ENCODE measurements around the gene C3orf49. TPM values are rescaled to one million over a fixed set of nuclear protein-coding genes. Genes with fewer than 3 reads are reported as not detected.
A peak's percentile ranks its signal among the peaks of the same experiment; 100 is the strongest.

The C3orf49 gene
- total and polyA plus RNA-seq, 2 of the 13 experiments (the other 11 are each of a cell fraction or from before 2014, with no cell fraction given) = not detected

DNA sequence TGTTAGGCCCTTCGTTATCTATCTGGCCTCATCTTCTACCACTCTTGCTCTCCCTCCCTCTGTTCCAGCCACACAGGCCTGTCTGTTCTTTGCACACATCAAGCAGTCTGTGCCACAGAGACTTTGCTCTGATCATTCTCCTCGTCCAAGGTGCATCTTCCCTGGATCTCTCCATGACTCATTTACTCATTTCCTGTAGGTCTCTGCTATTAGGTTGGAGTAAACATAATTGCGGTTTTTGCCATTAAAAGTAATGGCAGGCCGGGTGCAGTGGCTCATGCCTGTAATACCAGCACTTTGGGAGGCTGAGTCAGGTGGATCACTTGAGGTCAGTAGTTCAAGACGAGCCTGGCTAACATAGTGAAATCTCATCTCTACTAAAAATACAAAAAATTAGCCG lies 9.5 kb upstream of the C3orf49 start (continued):
- TF ChIP-seq, protein P1, sequence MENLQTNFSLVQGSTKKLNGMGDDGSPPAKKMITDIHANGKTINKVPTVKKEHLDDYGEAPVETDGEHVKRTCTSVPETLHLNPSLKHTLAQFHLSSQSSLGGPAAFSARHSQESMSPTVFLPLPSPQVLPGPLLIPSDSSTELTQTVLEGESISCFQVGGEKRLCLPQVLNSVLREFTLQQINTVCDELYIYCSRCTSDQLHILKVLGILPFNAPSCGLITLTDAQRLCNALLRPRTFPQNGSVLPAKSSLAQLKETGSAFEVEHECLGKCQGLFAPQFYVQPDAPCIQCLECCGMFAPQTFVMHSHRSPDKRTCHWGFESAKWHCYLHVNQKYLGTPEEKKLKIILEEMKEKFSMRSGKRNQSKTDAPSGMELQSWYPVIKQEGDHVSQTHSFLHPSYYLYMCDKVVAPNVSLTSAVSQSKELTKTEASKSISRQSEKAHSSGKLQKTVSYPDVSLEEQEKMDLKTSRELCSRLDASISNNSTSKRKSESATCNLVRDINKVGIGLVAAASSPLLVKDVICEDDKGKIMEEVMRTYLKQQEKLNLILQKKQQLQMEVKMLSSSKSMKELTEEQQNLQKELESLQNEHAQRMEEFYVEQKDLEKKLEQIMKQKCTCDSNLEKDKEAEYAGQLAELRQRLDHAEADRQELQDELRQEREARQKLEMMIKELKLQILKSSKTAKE (CRISPR knock-in tag; IDR thresholded peaks at IDR 0.05; ENCODE audit: borderline replicate concordance) = no peak
- TF ChIP-seq ZFP1 (CRISPR knock-in tag; IDR thresholded peaks at IDR 0.05) (no peak), ATAD3A (CRISPR knock-in tag; IDR thresholded peaks at IDR 0.05) (no peak), ZFP36L2 (CRISPR knock-in tag; IDR thresholded peaks at IDR 0.05) (no peak), ZNF766 (CRISPR knock-in tag; IDR thresholded peaks at IDR 0.05; ENCODE audit: borderline replicate concordance) (no peak), ERF (CRISPR knock-in tag; IDR thresholded peaks at IDR 0.05) (no peak), SOX5 (CRISPR knock-in tag; IDR thresholded peaks at IDR 0.05; ENCODE audit: borderline replicate concordance) (peak; percentile 47; the same call in 1 of the 2 replicates), ZNF564 (CRISPR knock-in tag; IDR thresholded peaks at IDR 0.05) (no peak), HNF4A (CRISPR knock-in tag; IDR thresholded peaks at IDR 0.05) (peak; percentile 63), FOXP1 (IDR thresholded peaks at IDR 0.05) (no peak), FOXP1 (CRISPR knock-in tag; IDR thresholded peaks at IDR 0.05) (0 out of 2 replicates have a peak, but pooled peaks have one; percentile 18), ZNF772 (CRISPR knock-in tag; IDR thresholded peaks at IDR 0.05) (no peak), ARNT (IDR thresholded peaks at IDR 0.05) (no peak), SRY (CRISPR knock-in tag; IDR thresholded peaks at IDR 0.05) (no peak), NAIF1 (CRISPR knock-in tag; IDR thresholded peaks at IDR 0.05; ENCODE audit: borderline replicate concordance) (no peak), ZMYM3 (CRISPR knock-in tag; IDR thresholded peaks at IDR 0.05) (peak; percentile 44; the same call in 1 of the 2 replicates), ZNF629 (CRISPR knock-in tag; conservative IDR thresholded peaks at IDR 0.05) (no peak), HOXA3 (CRISPR knock-in tag; IDR thresholded peaks at IDR 0.05) (no peak), ZNF34 (CRISPR knock-in tag; IDR thresholded peaks at IDR 0.05; ENCODE audit: borderline replicate concordance) (no peak), SOX6 (IDR thresholded peaks at IDR 0.05) (no peak), SOX6 (CRISPR knock-in tag; IDR thresholded peaks at IDR 0.05) (no peak), ZFX (CRISPR knock-in tag; IDR thresholded peaks at IDR 0.05; ENCODE audit: low read depth) (peak; percentile 38; the same call in 1 of the 2 replicates)
- TF ChIP-seq, protein P2, sequence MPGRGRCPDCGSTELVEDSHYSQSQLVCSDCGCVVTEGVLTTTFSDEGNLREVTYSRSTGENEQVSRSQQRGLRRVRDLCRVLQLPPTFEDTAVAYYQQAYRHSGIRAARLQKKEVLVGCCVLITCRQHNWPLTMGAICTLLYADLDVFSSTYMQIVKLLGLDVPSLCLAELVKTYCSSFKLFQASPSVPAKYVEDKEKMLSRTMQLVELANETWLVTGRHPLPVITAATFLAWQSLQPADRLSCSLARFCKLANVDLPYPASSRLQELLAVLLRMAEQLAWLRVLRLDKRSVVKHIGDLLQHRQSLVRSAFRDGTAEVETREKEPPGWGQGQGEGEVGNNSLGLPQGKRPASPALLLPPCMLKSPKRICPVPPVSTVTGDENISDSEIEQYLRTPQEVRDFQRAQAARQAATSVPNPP (CRISPR knock-in tag; IDR thresholded peaks at IDR 0.05) = no peak
- TF ChIP-seq, protein P3, sequence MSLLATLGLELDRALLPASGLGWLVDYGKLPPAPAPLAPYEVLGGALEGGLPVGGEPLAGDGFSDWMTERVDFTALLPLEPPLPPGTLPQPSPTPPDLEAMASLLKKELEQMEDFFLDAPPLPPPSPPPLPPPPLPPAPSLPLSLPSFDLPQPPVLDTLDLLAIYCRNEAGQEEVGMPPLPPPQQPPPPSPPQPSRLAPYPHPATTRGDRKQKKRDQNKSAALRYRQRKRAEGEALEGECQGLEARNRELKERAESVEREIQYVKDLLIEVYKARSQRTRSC (CRISPR knock-in tag; IDR thresholded peaks at IDR 0.05; ENCODE audit: low read depth) = no peak
- TF ChIP-seq, protein P4, sequence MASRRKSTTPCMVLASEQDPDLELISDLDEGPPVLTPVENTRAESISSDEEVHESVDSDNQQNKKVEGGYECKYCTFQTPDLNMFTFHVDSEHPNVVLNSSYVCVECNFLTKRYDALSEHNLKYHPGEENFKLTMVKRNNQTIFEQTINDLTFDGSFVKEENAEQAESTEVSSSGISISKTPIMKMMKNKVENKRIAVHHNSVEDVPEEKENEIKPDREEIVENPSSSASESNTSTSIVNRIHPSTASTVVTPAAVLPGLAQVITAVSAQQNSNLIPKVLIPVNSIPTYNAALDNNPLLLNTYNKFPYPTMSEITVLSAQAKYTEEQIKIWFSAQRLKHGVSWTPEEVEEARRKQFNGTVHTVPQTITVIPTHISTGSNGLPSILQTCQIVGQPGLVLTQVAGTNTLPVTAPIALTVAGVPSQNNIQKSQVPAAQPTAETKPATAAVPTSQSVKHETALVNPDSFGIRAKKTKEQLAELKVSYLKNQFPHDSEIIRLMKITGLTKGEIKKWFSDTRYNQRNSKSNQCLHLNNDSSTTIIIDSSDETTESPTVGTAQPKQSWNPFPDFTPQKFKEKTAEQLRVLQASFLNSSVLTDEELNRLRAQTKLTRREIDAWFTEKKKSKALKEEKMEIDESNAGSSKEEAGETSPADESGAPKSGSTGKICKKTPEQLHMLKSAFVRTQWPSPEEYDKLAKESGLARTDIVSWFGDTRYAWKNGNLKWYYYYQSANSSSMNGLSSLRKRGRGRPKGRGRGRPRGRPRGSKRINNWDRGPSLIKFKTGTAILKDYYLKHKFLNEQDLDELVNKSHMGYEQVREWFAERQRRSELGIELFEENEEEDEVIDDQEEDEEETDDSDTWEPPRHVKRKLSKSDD (CRISPR knock-in tag; IDR thresholded peaks at IDR 0.05; ENCODE audit: low read depth) = no peak
- TF ChIP-seq, protein P5, sequence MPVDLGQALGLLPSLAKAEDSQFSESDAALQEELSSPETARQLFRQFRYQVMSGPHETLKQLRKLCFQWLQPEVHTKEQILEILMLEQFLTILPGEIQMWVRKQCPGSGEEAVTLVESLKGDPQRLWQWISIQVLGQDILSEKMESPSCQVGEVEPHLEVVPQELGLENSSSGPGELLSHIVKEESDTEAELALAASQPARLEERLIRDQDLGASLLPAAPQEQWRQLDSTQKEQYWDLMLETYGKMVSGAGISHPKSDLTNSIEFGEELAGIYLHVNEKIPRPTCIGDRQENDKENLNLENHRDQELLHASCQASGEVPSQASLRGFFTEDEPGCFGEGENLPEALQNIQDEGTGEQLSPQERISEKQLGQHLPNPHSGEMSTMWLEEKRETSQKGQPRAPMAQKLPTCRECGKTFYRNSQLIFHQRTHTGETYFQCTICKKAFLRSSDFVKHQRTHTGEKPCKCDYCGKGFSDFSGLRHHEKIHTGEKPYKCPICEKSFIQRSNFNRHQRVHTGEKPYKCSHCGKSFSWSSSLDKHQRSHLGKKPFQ (CRISPR knock-in tag; IDR thresholded peaks at IDR 0.05; ENCODE audit: insufficient replicate concordance) = no peak

All from HepG2 (cell line).